Adrenal gland (tissue), 12 donors: ENCODE results near the gene HYAL1. TPM values are rescaled to one million over a fixed set of nuclear protein-coding genes. Genes with fewer than 3 reads are reported as not detected.
"Not testable (repeated sequence)": the region's sequence is repeated elsewhere in the genome, so short reads cannot be mapped to it uniquely, and the experiment has no call there.

Experiments used
- DNase-seq, 7 donors: peaks; one replicate each; pipeline ENCODE4 v3.0.0-alpha.2; 2019 to 2020
- H3K27ac ChIP-seq, 5 donors: fragments of 200-600 bp; sonication (generic) in 4 of 5; 1 replicate in 3 of 5; 2 replicates in 2 of 5; pipeline versions ENCODE4 v1.5.1 to v1.8.0; 2016 to 2020; ENCODE audit warnings: mild to moderate bottlenecking in 1 of 5
- H3K27me3 ChIP-seq: fragments of 200-600 bp; 2 replicates; pipeline ENCODE4 v1.8.0; 2021
- H3K36me3 ChIP-seq, 2 donors: fragments of 200-600 bp; replicated peaks in 1 of 2; 1 replicate in 1 of 2; 2 replicates in 1 of 2; pipeline versions ENCODE4 v1.5.1 to v1.8.0; 2018 to 2022
- H3K4me1 ChIP-seq, 2 donors: fragments of 200-600 bp; replicated peaks in 1 of 2; 1 replicate in 1 of 2; 2 replicates in 1 of 2; pipeline versions ENCODE4 v1.5.1 to v1.8.0; 2018 to 2021
- H3K4me3 ChIP-seq, 4 donors: fragments of 200-600 bp; sonication (generic) in 3 of 4; one replicate each; pipeline ENCODE4 v1.5.1; 2016 to 2018
- H3K9me3 ChIP-seq, 3 donors: fragments of 200-600 bp; sonication (generic) in 1 of 3; replicated peaks in 1 of 3; 1 replicate in 2 of 3; 2 replicates in 1 of 3; pipeline versions ENCODE4 v1.5.1 to v1.8.0; 2016 to 2021
- POLR2A ChIP-seq, 2 donors: fragments of 450-650 bp; IDR thresholded peaks; one replicate each; pipeline ENCODE4 v1.6.1; 2017; ENCODE audit warnings: antibody characterized with exemption in 2 of 2, mild to moderate bottlenecking in 2 of 2, moderate library complexity in 1 of 2
- WGBS, 4 donors: extraction: QIAGEN DNeasy Blood & Tissue Kit in 2 of 4; methylation state at CpG; one replicate each; pipeline versions ENCODE4 v1.1.5 to v1.1.7; 2013 to 2017; 5-methylcytosine and 5-hydroxymethylcytosine counted together
- intact Hi-C, 2 donors: fragments of 100-400 bp; cut with DNase I; formaldehyde crosslinking; loops; one replicate each; pipeline versions ENCODE4 v1.14.1 to v1.15.0; 2022 to 2023
- polyA plus RNA-seq, 3 donors: library from polyadenylated mRNA; stranded (reverse); fragments of 200-250 nt in 2 of 3; fragments of 350-450 nt in 1 of 3; fragmentation: Illumina TruSeq in 1 of 3; extraction: RNeasy Lipid Tissue Mini Kit (QIAGEN cat#74804) in 1 of 3; gene quantifications; one replicate each; pipeline ENCODE4 v1.2.3, GENCODE V29; 2013 to 2014
- total RNA-seq, 9 donors: library from RNA; depleted of rRNA in 4 of 9; stranded (reverse); fragments of >200 nt in 4 of 9; fragments of 120-200 nt in 1 of 9; fragmentation: NEBNext Ultra II Directional in 1 of 9; extraction: Animal tissue kit (Norgen Biotek cat#: 25700) in 1 of 9; gene quantifications; one replicate each; pipeline versions ENCODE4 v1.1.0 to v1.2.4, GENCODE V29; 2013 to 2023
- TF ChIP-seq, protein P1 (sequence below), 6 experiments: fragments of 450-650 bp in 4 of 6; fragments of 200-600 bp in 2 of 6; sonication (generic) in 1 of 6; IDR thresholded peaks; 1 replicate in 5 of 6; 2 replicates in 1 of 6; pipeline versions ENCODE4 v1.5.1 to v1.8.0; 2016 to 2021; ENCODE audit warnings: antibody characterized with exemption in 6 of 6, mild to moderate bottlenecking in 2 of 6, moderate library complexity in 1 of 6
- donor health status: healthy with polysubstance abuse.
- donor health status: Bipolar disorder and iron deficiency.
- donor health status: DM: yes; HTN: yes; CAD: no.
- donor health status: DM: no; HTN: no; CAD: no.
- donor health status: DM: no; HTN: no; CAD: no.
- donor health status: DM: yes; HTN: yes; CAD: no.

The HYAL1 gene
- total and polyA plus RNA-seq, 12 donors = 3.2 to 50.5 (median 28.2) TPM

DNA sequence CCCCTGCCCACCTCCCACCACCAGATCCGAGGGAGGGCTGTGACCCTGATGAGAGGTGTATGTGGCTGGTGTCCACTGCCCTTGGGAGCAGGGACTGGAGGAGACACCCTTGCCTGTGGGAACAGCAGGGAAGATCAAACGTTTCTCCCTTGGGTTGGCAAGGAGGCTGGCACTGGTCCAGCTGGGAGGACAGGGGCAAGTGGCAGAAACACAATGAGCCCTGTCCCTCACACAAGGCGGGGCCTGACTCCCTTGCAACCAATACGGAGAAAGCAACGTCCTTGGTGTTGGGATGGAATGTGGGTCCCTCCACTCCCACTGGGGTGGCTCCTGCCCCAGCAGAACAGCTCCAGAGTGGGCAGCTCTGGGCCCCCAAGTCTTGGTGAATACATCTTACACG, 13.9 kb upstream of the HYAL1 start:
- no peaks in the 10 kb centered on the region for H3K9me3 ChIP-seq
- H3K27me3 ChIP-seq = no peaks in the 10 kb centered on the region
- H3K27ac ChIP-seq = peak overlapping the region in 2 of 5 donors; percentile 3 to 19
- no peak overlapping the region for H3K4me3 ChIP-seq
- peaks cover 39 to 50% of the 10 kb centered on the region in 2 donors for H3K4me1 ChIP-seq
- peaks cover 0 to 31% of the 10 kb centered on the region in 2 donors for H3K36me3 ChIP-seq
- intact Hi-C loops = no loop called here
- WGBS, 4 donors = 50 to 79% (median 55%) methylated on average over 2 to 6 of the region's 6 CpGs
- peak in 1 of 7 donors; percentile 33 for DNase-seq
- TF ChIP-seq POLR2A (IDR thresholded peaks at IDR 0.05) = no peak
- TF ChIP-seq, protein P1, sequence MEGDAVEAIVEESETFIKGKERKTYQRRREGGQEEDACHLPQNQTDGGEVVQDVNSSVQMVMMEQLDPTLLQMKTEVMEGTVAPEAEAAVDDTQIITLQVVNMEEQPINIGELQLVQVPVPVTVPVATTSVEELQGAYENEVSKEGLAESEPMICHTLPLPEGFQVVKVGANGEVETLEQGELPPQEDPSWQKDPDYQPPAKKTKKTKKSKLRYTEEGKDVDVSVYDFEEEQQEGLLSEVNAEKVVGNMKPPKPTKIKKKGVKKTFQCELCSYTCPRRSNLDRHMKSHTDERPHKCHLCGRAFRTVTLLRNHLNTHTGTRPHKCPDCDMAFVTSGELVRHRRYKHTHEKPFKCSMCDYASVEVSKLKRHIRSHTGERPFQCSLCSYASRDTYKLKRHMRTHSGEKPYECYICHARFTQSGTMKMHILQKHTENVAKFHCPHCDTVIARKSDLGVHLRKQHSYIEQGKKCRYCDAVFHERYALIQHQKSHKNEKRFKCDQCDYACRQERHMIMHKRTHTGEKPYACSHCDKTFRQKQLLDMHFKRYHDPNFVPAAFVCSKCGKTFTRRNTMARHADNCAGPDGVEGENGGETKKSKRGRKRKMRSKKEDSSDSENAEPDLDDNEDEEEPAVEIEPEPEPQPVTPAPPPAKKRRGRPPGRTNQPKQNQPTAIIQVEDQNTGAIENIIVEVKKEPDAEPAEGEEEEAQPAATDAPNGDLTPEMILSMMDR (IDR thresholded peaks at IDR 0.05) = no peak

DNA sequence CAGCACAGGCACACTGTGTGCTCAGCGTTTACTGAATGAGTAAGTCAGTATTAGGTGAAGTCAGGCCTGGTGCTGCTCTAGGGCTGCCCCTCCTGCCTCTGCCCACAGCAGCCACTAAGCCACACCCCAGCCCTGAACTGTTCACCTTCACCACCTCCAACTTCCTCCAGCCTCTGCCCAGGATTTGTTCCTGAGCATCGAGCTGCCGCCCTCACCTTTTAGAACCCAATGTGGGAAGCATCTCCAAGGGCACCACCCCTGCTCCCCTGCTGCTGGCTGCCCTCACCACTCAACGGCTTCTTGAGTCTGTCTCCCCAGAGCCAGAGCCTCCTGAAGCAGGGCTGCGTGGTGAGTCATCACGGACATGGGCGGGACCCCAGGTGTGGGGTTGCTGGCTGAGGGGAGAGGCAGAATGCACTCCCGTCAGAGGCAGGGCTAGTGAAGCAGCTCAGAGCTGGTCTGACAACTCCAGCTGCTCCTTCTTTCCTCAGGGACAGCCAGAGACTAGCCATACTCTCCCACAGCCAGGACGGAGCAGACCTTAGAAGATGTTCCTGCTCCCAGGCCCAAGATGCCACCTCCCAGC, 13.4 kb upstream of the HYAL1 start:
- intact Hi-C loops = no loop called here
- H3K36me3 ChIP-seq = peaks cover 0 to 31% of the 10 kb centered on the region in 2 donors
- TF ChIP-seq, protein P1 (IDR thresholded peaks at IDR 0.05) = no peak
- no peak for TF ChIP-seq POLR2A (IDR thresholded peaks at IDR 0.05)
- peak in 2 of 7 donors; percentile 42 to 58 for DNase-seq
- H3K4me1 ChIP-seq = peaks cover 33 to 44% of the 10 kb centered on the region in 2 donors
- no peaks in the 10 kb centered on the region for H3K9me3 ChIP-seq
- 49 to 57% (median 52%) methylated on average over 3 to 9 of the region's 9 CpGs for WGBS, 4 donors
- H3K27ac ChIP-seq = peak overlapping the region in 1 of 5 donors; percentile 3
- no peaks in the 10 kb centered on the region for H3K27me3 ChIP-seq
- H3K4me3 ChIP-seq = no peak overlapping the region

DNA sequence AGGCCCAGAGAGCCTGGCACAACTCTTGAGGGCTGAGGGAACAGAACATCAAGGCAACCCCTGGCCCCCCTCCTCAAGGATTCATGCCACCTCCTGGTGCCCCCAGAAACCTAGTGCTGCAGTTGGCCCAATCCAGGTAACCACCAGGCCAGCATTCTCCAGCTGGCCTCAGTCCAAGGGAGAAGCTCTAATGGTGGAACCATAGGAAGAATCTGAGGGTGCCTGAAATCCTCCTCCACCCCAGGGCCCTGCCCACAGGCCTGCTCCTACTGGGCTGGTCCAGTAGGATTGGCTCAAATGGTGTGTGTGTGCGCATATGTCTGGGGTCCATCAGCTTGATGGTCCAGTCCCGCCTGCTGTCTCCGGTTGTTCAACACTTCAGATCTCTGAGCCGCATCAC, 11.4 kb upstream of the HYAL1 start:
- Histone ChIP-seq H3K27ac (no peak overlapping the region), H3K4me3 (no peak overlapping the region), H3K27me3 (no peaks in the 10 kb centered on the region), H3K9me3 (no peaks in the 10 kb centered on the region), H3K4me1 (peaks cover 24 to 35% of the 10 kb centered on the region in 2 donors), H3K36me3 (peaks cover 0 to 29% of the 10 kb centered on the region in 2 donors)
- DNase-seq = no peak
- TF ChIP-seq, protein P1 (IDR thresholded peaks at IDR 0.05) = no peak
- no peak for TF ChIP-seq POLR2A (IDR thresholded peaks at IDR 0.05)
- intact Hi-C loops = no loop called here
- 96 to 100% (median 98%) methylated on average over 4 of the region's 4 CpGs for WGBS, 4 donors

DNA sequence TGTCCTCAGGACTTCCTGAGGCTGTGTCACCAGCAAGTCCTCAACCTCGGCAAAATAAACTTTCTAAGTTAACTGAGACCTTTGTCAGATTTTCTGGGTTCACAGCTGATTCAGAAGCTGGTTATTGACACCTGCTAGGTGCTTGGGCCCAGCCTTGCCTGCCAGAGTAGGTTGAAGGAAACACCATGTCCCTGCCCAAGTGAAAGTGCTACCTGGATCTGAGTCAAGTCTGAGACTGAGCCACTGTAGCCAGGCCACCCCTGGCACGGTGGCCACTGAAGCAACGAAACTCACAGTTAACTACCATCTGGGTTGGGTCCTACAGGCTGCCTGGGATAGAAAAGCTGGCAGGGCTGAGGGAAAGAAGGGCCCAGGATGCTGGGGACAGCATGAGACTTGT, 11.0 kb upstream of the HYAL1 start:
- Histone ChIP-seq H3K27me3 (no peaks in the 10 kb centered on the region), H3K36me3 (peaks cover 0 to 25% of the 10 kb centered on the region in 2 donors)

DNA sequence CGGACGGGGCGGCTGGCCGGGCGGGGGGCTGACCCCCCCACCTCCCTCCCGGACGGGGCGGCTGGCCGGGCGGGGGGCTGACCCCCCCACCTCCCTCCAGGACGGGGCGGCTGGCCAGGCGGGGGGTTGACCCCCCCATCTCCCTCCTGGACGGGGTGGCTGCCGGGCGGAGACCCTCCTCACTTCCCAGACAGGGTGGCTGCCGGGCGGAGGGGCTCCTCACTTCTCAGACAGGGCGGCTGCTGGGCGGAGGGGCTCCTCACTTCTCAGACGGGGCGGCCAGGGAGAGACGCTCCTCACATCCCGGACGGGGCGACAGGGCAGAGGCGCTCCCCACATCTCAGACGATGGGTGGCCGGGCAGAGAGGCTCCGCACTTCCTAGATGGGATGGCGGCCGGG, 8.7 kb upstream of the HYAL1 start:
- H3K4me3 ChIP-seq, H3K27me3 ChIP-seq, H3K36me3 ChIP-seq, H3K27ac ChIP-seq, DNase-seq, intact Hi-C loops, H3K4me1 ChIP-seq, H3K9me3 ChIP-seq: not testable (repeated sequence)
- WGBS, 4 donors = 86 to 93% methylated on average over 15 to 32 of the region's 32 CpGs; no CpG with 5 or more reads in 2 of the 4 donors

More for the DNA sequence above, 11.0 kb upstream of the HYAL1 start:
- no peak for DNase-seq
- TF ChIP-seq, protein P1 (IDR thresholded peaks at IDR 0.05) = no peak
- TF ChIP-seq POLR2A (IDR thresholded peaks at IDR 0.05) = no peak
- WGBS, 4 donors = 77 to 88% (median 85%) methylated on average over 3 of the region's 3 CpGs
- Histone ChIP-seq H3K4me1 (peaks cover 24 to 30% of the 10 kb centered on the region in 2 donors), H3K27ac (no peak overlapping the region), H3K4me3 (no peak overlapping the region), H3K9me3 (no peaks in the 10 kb centered on the region)
- intact Hi-C loops = no loop called here
